Stimulated activated naive CD8-positive, alpha-beta T cell treated with anti-CD3 and anti-CD28 coated beads, Interleukin-15, Interleukin-2, amounts not matched to agents 100 ng/mL and 50 ng/mL, for 24 hours (primary cell): Measurements from ENCODE around the gene MPHOSPH10.
A peak's percentile ranks its signal among the peaks of the same experiment; 100 is the strongest.
"Not testable (repeated sequence)": the region's sequence is repeated elsewhere in the genome, so short reads cannot be mapped to it uniquely, and the experiment has no call there.

Source experiments
- H3K27ac Mint-ChIP-seq: one replicate; pipeline ENCODE4 v1.8.0; 2021; ENCODE audit warnings: mild to moderate bottlenecking, mixed read lengths
- H3K27me3 Mint-ChIP-seq: one replicate; pipeline ENCODE4 v1.8.0; 2021; ENCODE audit warnings: mixed read lengths
- H3K36me3 Mint-ChIP-seq: one replicate; pipeline ENCODE4 v1.8.0; 2021; ENCODE audit warnings: low read depth, mixed read lengths
- H3K4me1 Mint-ChIP-seq: one replicate; pipeline ENCODE4 v1.8.0; 2021; ENCODE audit warnings: low read depth, mixed read lengths
- H3K4me3 Mint-ChIP-seq: one replicate; pipeline ENCODE4 v1.8.0; 2021; ENCODE audit warnings: mild to moderate bottlenecking, mixed read lengths
- H3K9me3 Mint-ChIP-seq: one replicate; pipeline ENCODE4 v1.8.0; 2021; ENCODE audit warnings: mixed read lengths

Gene MPHOSPH10

GRCh38 chr2:71130152-71130904 is at the start of gene MPHOSPH10, which contains the start of gene MCEE:
Gene MPHOSPH10, plus strand, starts transcription at chr2:71130634. Its CDS starts 32 bp downstream, at chr2:71130666.
Gene MCEE, minus strand, starts transcription at chr2:71130229. Its CDS starts 10 bp downstream, at chr2:71130219.
- no peak within 1 kb of the TSS for H3K4me3 Mint-ChIP-seq
- H3K27me3 Mint-ChIP-seq = no peaks in the 10 kb centered on the region
- no peaks in the 10 kb centered on the region for H3K9me3 Mint-ChIP-seq
- H3K36me3 Mint-ChIP-seq = peaks cover 16% of the 10 kb centered on the region
- H3K4me1 Mint-ChIP-seq = peaks cover 27% of the 10 kb centered on the region
- no peak within 1 kb of the TSS for H3K27ac Mint-ChIP-seq

- Mint-ChIP-seq H3K36me3 (peaks cover 13% of the 10 kb centered on the region), H3K27me3 (peaks cover 8% of the 10 kb centered on the region), H3K4me3 (no peak overlapping the region), H3K27ac (peak overlapping the region; percentile 34), H3K4me1 (peaks cover 20% of the 10 kb centered on the region), H3K9me3 (no peaks in the 10 kb centered on the region)
Observed at GRCh38 chr2:71082402-71083252, 47.8 kb upstream of the MPHOSPH10 start.

DNA sequence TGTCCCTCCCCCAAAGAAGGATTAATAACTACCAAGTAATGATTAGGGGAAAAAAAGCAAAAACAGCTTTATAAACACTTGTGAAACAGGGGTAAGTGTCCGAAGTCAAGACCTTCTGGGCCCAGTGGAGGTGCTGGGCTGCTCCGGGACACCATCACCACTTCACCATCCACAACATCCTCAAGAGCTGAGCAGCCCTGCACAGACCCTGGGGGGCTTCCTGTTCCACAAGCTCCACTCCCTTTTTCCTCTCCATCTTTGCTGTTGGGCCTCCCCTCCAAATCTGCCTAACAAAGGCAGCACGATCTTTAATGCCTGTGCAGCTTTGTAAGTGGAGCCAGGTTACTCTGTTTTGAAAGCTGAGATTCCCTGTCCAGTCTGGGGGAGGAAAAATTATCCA is 47.1 kb upstream of the MPHOSPH10 start:
- H3K27me3 Mint-ChIP-seq = peaks cover 11% of the 10 kb centered on the region
- not testable (repeated sequence) for H3K4me3 Mint-ChIP-seq, H3K36me3 Mint-ChIP-seq, H3K27ac Mint-ChIP-seq, H3K9me3 Mint-ChIP-seq
- peaks cover 20% of the 10 kb centered on the region for H3K4me1 Mint-ChIP-seq

- peaks cover 20% of the 10 kb centered on the region for H3K4me1 Mint-ChIP-seq
Observed at GRCh38 chr2:71083752-71084312, 46.6 kb upstream of the MPHOSPH10 start.

DNA sequence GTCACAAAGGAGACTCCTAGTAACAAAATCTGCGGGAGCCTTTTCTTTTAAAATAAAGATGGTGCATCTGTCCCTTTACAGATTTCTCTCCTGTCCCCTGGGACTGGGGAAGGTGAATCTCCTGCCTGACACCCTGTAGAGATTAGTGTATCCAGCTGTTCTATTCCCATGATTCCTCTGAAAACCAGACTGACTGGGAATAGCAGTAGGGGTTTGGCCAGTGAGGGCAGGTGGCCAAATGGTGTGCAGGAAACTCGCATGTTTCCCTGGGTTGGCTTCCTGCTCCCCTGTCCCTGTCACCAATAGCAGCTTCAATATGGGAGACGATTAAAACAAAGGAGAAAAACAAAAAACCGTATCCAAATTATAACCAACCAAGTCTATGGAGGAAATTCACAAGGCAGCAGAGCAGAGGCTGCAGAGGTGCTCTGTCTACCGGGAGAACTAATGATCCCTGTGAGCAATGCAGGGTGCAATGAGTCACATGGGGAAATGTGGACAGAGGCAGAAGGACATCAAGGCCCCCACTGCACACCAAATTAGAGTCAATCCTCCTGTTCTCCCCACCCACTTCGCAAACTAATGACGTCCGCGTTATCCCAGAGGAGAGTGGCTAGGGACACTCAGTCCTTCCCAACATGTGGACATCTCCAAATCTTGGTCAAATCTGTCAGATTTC is 45.0 kb upstream of the MPHOSPH10 start:
- H3K27me3 Mint-ChIP-seq = peaks cover 16% of the 10 kb centered on the region
- peaks cover 20% of the 10 kb centered on the region for H3K4me1 Mint-ChIP-seq
- H3K27ac Mint-ChIP-seq, H3K9me3 Mint-ChIP-seq, H3K4me3 Mint-ChIP-seq, H3K36me3 Mint-ChIP-seq: not testable (repeated sequence)

More at GRCh38 chr2:71083752-71084312, 46.6 kb upstream of the MPHOSPH10 start:
- H3K27me3 Mint-ChIP-seq = peaks cover 13% of the 10 kb centered on the region
- H3K36me3 Mint-ChIP-seq, H3K9me3 Mint-ChIP-seq: not testable (repeated sequence)
- H3K4me3 Mint-ChIP-seq = peak overlapping the region; percentile 37
- peak overlapping the region; percentile 52 for H3K27ac Mint-ChIP-seq

GRCh38 chr2:71089475-71089874 is 41.0 kb upstream of the MPHOSPH10 start:
- not testable (repeated sequence) for H3K4me1 Mint-ChIP-seq, H3K36me3 Mint-ChIP-seq, H3K27ac Mint-ChIP-seq, H3K4me3 Mint-ChIP-seq, H3K9me3 Mint-ChIP-seq
- peaks cover 16% of the 10 kb centered on the region for H3K27me3 Mint-ChIP-seq

DNA sequence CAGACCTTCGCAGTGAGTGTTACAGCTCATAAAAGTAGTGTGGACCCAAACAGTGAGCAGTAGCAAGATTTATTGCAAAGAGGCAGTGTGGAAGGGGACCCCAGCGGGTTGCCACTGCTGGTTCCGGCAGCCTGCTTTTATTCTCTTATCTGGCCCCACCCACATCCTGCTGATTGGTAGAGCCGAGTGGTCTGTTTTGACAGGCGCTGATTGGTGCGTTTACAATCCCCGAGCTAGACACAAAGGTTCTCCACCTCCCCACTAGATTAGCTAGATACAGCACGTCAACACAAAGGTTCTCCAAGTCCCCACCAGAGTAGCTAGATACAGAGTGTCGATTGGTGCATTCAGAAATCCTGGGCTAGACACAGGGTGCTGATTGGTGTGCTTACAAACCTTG is 38.6 kb upstream of the MPHOSPH10 start:
- peaks cover 13% of the 10 kb centered on the region for H3K27me3 Mint-ChIP-seq
- not testable (repeated sequence) for H3K36me3 Mint-ChIP-seq, H3K9me3 Mint-ChIP-seq, H3K4me3 Mint-ChIP-seq, H3K27ac Mint-ChIP-seq, H3K4me1 Mint-ChIP-seq

DNA sequence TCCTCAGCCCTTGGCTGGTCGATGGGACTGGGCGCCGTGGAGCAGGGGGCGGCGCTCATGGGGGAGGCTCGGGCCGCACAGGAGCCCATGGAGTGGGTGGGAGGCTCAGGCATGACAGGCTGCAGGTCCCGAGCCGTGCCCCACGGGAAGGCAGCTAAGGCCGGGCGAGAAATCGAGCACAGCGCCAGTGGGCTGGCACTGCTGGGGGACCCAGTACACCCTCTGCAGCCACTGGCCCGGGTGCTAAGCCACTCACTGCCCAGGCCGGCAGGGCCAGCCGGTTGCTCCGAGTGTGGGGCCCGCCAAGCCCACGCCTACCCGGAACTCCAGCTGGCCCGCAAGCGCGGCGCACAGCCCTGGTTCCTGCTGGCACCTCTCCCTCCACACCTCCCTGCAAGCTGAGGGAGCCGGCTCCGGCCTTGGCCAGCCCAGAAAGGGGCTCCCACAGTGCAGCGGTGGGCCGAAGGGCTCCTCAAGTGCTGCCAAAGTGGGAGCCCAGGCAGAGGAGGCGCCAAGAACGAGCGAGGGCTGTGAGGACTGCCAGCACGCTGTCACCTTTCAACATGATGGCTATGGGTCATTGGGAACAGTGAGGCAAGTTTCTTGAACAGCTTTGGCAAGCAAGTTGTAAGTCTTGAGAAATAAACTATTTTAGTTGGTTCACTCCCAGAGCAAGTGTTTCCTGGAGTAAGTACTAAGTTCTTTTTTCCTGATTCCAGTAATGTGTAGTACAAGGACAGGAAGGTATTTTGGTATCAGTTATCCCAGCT is 37.8 kb upstream of the MPHOSPH10 start:
- not testable (repeated sequence) for H3K4me1 Mint-ChIP-seq, H3K36me3 Mint-ChIP-seq, H3K9me3 Mint-ChIP-seq, H3K27ac Mint-ChIP-seq, H3K27me3 Mint-ChIP-seq, H3K4me3 Mint-ChIP-seq

- H3K27me3 Mint-ChIP-seq = peaks cover 8% of the 10 kb centered on the region
- H3K9me3 Mint-ChIP-seq = no peaks in the 10 kb centered on the region
- no peak overlapping the region for H3K4me3 Mint-ChIP-seq
- H3K36me3 Mint-ChIP-seq = no peaks in the 10 kb centered on the region
- H3K4me1 Mint-ChIP-seq = no peaks in the 10 kb centered on the region
- no peak overlapping the region for H3K27ac Mint-ChIP-seq
Observed at GRCh38 chr2:71100195-71100964, 30.1 kb upstream of the MPHOSPH10 start.

DNA sequence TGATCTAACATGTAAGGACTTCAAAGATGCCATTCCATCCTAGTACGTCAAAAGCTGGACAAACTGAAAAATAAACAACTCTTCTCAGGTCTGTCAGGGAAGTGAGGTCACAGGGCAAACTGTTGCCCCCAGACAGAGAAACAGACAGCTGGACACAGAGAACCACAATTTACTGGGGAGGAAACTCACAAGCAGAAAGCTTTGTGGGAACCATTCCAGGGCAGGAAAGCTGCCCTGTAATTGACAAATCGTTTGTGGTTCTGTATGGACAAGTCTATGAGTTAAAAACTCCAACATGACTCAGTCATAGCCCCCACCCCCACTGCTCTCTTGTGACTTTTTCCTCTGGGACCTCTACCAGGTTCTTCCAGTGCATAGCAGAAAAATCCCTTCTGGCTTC is 28.8 kb upstream of the MPHOSPH10 start:
- no peak overlapping the region for H3K4me3 Mint-ChIP-seq
- H3K27me3 Mint-ChIP-seq = peaks cover 8% of the 10 kb centered on the region
- no peaks in the 10 kb centered on the region for H3K36me3 Mint-ChIP-seq
- H3K4me1 Mint-ChIP-seq = no peaks in the 10 kb centered on the region
- no peak overlapping the region for H3K27ac Mint-ChIP-seq
- no peaks in the 10 kb centered on the region for H3K9me3 Mint-ChIP-seq

DNA sequence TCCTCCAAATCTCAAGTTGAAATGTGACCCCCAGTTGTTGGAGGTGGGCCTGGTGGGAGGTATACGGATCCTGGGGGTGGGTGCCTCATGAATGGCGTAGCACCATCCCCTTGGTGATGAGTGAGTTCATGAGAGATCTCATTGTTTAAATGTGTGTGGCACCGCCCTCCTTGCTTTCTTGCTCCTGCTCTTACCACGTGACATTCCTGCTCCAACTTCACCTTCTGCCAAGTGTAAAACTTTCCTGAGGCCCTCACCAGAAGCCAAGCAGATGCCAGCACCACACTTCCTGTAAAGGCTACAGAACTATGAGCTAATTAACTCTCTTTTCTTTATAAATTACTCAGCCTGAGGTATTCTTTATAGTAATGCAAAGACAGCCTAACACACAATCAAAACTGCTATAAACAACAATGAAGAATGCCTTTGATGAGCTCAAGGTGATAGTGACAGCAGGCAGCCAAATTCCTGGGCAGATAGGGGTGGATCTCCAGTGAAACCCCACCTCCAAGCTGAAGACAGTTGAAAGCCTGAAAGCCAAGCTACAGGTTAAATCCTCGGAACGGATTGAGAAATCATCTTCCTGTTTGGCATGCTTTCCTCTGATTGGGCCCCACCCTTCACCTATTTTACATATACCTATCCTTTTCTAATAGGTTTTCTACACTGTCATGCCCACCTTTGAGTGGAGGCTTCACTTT is 27.3 kb upstream of the MPHOSPH10 start:
- no peak overlapping the region for H3K4me3 Mint-ChIP-seq
- H3K4me1 Mint-ChIP-seq = no peaks in the 10 kb centered on the region
- no peaks in the 10 kb centered on the region for H3K9me3 Mint-ChIP-seq
- H3K27ac Mint-ChIP-seq = no peak overlapping the region
- peaks cover 8% of the 10 kb centered on the region for H3K27me3 Mint-ChIP-seq
- peaks cover 2% of the 10 kb centered on the region for H3K36me3 Mint-ChIP-seq

DNA sequence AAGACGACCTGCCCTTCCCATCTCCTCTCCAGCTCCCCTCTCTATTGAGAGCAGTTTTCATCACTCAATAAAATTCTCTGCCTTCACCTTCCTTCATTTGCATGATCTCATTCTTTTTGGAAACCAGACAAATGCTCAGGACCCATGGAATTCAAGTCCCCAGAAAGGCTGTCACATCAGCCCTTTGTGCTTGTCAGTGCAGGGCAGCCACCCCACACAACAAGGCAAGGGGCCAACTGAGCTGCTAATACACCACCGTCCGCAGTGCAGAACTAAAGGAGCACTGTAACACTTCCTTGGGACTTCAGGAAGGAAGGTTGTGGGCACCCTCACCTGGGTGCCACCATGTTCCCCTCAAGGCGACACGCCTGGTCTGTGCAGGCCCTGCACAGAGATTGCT is 26.6 kb upstream of the MPHOSPH10 start:
- Mint-ChIP-seq H3K27me3 (peaks cover 8% of the 10 kb centered on the region), H3K36me3 (peaks cover 8% of the 10 kb centered on the region), H3K9me3 (no peaks in the 10 kb centered on the region), H3K27ac (no peak overlapping the region), H3K4me1 (no peaks in the 10 kb centered on the region), H3K4me3 (no peak overlapping the region)

GRCh38 chr2:71106463-71106862 is 24.0 kb upstream of the MPHOSPH10 start:
- not testable (repeated sequence) for H3K9me3 Mint-ChIP-seq, H3K4me3 Mint-ChIP-seq, H3K27ac Mint-ChIP-seq, H3K27me3 Mint-ChIP-seq, H3K4me1 Mint-ChIP-seq
- H3K36me3 Mint-ChIP-seq = peaks cover 14% of the 10 kb centered on the region
